ENCODE results near the gene JAK1.

Gene JAK1

DNA sequence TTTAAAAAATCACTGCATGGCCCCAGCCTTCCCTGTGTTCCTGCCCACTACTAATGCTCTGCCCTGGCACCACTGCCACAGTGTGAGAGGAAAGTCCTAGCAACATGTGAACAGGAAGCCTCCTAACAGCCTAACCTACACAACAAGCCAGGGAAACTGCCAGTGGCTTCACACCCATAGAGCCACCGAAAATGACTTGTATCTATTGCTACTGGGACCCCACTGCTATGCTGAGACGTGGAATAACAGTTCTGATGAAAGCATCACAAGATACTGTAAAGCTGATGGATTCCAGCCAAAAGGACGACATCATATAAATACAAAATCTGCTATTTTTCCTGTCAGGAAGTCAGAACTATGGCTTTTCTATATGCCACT is 74.9 kb downstream of the JAK1 start:
- no peak for DNase-seq (ENCODE audit: low read depth)

DNA sequence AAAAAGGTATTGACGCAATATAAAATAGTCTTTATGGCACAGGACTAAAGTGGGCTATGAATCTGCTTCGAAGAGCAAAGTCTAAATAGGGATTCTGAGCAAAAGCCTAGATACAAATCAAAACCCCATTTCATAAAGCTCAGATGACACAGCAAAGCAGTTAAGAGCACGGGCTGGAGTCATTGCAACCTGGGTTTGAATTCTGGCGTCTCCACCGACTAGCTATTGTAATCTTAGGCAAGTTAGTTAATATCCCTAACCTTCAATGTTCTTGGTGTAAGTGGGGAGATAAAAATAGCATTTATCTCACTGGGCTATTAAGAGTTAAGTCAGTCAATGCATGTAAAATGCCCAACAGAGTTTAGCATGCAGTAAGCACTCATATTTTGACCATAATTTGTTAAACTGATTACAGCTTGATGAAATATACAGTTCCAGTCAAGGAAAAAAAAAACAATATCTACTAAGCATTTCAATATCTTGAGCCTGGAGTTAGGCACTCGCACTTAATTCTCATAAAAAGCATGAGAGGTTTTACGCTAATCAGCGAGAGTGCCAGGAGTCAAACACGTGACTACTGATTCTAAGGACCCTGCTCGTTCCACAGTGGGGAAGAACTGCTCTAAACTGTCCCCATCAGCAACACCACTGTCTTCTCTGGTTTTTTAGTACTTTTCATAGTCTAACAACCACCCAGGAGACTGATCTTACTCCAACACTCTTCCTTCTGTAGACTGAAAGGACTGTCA is 75.5 kb downstream of the JAK1 start:
- DNase-seq (ENCODE audit: low read depth), result no peak

DNA sequence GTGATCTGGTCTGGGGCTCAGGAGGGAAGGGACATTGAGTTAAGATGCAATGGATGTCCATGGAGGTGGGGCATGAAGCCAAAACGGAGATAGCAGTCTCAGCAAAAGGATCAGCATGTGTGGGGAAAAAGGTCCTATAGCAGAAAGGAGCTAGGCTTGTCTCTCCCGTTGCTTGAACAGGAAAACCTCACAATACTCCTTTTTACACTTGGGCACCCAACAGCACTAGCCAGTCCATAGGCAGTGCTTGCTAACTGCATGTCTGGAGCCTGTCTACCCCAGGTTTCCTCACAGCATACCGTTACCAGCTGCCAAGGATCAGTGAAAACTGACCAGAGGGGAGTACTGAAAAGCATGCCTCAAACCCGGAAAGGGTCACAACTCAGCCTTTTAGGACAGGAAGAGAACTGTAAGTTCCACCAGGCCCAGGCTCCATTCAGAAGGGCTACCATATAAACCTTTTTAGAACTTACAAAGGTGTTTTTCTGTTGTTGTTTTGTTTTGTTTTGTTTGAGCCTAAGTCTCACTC is 78.6 kb downstream of the JAK1 start:
- DNase-seq (ENCODE audit: low read depth), result no peak

DNA sequence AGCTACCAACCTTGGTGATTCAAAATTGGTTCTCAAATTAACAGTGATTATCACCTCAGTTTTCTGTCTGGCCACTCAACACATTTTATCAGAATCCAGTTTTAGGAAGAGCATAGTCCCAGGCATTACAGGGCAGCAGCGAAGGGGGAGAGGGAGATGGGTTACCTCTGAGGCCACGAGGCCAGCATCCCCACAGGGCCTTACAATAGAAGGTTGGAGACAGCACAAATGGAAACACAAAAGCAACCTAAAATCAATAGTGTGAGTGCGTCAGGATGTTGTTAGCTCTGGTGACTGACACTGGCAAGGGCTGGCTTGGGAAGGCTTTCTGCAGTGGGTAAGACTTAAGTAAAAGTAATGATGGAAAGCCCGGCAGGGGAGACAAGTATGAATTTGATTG is 79.5 kb downstream of the JAK1 start:
- no peak for DNase-seq (ENCODE audit: low read depth)

DNA sequence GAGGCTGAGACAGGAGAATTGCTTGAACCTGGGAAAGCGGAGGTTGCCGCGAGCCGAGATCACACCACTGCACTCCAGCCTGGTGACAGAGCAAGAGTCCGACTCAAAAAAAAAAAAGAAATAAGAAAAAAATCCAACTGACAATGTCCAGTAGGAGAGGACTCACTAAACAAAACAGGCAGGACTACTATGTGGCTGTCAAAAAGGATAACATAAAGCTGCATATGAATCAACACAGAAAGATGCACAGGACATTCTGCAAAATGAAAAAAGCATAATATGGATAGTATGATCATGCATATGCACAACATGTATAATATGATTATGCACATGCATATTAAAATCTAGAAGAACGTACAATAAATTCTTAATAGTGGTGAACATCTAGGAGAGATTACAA is 80.7 kb downstream of the JAK1 start:
- no peak for DNase-seq (ENCODE audit: low read depth)

DNA sequence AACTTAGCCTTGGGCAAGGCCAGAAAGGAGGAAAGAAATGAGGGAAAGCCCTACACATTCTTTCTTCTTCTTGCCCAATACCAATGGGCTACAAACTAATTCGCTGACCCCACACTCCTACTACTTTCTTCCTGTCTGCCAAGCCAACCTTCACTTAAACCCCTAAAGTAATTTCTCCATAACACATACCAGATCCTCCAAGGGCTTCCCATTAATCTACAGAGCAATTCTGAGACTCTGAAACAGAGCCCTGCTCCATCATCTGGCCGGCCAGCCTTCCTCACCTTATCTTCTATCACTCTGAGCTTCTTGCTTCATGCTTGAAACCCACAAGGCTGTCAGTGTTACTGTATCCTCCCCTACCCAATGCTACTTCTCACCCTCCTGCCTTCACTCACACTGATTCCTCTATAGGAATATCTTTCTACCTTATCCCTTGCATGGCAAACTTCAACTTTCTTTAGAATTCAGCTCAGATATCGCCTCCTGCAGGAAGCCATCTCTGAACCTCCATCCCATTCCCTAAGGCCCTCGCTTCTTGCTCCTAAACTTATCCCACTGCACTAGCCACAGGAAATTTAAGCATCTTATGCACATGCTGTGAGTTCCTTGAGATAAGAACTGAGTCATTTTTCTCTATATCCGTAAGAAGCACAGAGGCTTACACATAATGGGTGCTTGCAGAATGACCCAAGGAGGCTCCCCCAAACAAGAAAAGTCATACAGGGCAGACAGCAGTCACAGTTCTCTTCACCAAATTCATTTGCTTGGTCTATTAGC is 81.9 kb downstream of the JAK1 start:
- DNase-seq (ENCODE audit: low read depth), result no peak

DNA sequence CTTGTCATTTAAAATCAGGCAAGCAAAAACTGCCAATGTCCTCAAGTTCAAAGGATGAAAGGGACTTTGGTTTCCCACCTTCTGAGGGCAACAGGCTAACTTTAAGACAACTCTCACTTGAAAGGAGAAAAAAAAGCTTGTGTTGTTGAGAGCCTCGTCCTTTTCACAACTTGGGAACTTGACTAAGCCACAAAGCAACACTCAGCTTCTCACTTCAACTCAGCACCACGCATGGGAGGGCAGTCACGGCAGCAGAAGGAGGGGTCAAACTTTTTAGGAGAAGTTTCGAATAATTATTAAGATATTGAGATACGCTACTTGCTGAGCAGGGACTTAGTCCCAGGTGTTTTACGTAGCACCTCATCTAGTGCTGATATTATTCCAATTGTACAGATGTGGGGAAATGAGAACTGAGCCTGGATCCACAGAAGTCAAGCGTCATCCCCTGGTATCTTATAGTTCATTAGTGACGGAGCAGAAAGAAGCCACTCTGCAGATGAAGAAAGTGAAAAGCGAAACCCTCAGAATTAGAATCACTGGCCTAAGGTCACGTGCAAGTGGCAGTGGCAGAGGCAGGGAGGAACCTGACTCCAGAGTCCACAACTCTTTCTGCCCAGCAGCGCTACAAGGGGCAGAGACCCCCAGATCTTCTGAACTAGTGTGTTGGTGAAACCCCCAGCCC is 83.6 kb downstream of the JAK1 start:
- no peak for DNase-seq (ENCODE audit: low read depth)

DNA sequence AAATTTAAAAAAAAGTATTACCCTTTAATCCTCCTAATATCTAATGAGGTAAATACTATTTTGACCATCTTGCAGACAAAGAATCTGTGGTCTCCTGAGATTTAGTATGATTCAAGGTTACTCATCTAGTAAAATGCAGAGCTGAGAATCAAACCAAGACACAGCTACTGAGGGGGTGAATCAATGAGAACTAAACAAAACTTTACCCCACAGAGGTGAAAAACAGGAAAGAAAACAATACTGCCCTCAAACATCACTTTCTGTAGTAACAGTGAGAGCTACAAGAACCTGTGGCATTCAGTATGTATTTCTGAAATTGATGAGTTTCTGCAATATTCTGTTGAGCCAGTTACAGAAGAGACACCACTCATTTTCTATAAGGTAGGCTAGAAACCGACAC is 85.1 kb downstream of the JAK1 start:
- DNase-seq (ENCODE audit: low read depth), result no peak

DNA sequence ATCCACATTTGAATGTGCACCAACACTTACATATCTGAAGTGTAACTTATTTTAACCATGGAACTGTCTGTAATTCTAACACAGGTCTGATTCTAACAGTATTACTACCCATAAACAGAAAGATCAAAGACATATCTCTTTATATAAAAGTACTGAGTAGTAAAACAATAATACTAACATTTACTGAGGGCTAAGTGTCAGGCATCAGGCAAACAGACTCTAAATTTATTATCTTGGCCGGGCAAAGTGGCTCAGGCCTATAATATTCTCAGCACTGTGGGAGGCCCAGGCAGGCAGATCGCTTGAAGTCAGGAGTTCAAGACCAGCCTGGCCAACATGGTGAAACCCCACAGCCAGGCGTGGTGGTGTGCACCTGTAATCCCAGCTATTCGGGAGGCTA is 85.9 kb downstream of the JAK1 start:
- DNase-seq (ENCODE audit: low read depth), result no peak

DNA sequence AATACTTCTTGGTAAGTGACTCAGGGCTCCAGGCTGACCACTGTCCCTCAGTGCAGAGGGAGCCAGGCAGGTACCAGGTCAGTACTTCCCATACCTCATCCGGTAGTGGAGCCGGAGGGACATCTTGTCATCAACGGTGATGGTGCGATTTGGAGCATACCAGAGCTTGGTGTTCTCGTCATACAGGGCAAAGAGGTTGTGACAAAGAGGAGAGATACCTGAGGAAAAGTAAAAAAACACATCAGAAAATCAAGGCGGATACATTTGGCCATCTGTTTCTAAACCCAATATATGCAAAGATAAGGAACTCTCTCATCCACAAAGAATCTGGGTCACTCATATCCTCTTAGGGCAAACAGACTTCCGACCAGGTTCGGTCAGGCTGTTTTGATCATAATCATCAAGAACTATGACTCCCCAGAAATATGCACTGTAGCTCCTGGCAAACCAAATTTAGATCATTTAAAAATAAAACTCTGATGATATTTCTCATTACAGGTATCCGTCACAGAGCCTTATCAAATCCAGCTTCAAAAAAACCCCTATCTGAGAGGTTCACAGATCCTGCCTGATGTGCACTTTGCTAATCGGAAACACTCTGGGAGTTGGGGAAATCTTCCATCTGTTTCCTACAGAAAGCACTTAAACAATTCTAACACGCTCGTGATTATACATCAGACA is 87.3 kb downstream of the JAK1 start:
- no peak for DNase-seq (ENCODE audit: low read depth)

DNA sequence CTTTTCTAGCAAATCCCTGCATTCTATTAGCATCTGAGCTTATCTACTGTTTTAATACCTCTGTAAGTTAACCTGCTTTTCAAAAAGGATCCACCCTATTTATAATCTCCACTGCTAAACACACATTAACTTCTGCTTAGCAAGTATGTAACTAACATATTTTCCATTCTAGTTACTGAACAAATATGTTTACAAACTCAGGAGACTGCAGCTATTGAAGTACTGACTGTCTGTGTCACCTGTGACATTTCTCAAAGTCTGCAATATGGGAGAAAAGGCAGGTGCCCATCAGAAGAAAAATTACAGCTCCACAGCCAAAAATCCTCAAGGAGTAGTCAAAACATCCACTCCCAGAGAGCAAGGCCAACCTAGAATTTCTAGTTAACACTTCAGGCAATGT is 88.3 kb downstream of the JAK1 start:
- no peak for DNase-seq (ENCODE audit: low read depth)

DNA sequence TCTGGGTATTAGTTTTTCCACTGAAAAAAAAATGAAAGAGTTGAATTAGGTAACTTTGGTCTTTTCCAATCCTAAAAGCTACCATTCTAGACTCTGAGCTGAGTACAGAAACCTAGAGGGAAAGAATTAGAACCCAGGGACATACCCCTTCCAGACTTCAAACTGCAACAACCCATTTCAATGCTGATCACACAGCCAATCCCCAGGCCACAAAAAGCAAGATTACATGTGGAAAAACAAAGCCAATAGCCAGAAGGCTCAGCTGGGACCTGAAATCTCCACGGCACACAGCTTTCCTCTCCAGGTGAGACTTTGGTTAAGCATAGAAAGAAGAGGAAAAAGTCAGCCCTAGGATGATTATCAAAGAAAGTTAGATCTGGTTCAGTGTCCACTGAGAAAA is 88.8 kb downstream of the JAK1 start:
- DNase-seq (ENCODE audit: low read depth), result no peak

DNA sequence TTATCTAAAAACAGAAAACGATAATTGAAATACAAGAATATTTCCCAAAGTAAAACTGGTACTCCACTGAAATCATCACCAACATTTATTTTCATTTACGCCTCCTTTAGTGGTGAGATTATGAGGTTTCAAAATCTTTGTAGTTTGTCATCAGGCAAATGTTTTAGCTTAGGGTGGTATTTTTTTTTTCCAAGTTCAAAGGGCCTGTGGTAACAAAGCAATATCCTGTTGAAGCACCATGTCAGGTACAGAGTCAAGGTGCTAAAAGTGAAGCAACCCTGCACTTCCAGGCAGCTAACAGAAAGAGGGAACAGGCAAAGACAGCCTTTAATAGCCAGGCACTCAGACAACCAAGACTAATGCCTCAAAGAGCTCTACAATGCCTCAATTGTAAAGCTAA is 89.2 kb downstream of the JAK1 start:
- DNase-seq (ENCODE audit: low read depth), result no peak

DNA sequence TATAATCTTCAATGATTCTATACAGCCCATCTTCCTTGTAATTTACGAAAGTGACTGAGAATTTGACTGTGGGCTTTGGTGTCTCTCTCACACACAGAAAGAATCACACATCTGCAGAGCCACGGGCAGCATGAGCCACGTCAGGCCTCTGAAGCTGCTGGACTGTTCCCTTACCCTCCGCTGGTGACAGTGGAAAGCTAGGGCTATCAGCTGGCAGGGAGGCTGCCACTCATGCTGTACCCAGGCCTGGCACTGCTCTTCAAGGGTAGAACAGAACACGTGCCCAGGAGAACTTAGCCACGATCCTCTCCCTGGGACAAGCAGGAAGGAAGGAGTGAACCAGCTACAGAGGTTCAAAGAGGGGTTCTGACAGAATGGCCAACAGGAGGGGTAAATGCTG is 90.7 kb downstream of the JAK1 start:
- DNase-seq (ENCODE audit: low read depth), result no peak

DNA sequence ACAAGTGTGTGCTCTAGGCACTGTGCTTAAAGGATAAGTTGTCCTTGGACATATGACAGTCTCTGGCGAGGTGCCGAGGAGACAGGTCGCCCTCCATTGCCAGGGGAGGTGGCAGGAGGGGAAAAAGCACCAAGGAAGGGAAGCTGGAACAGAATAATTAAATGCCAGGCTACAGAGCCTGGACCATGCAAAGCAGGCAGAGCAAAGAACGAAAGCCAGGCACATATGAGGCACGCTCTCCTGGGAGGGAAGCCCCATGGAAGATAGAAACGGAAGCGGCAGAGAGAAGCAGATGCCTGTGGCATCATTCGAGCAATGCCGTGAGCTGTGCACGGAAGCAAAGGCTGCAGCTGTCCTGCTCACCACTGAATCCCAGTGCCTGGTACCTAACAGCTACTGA is 91.2 kb downstream of the JAK1 start:
- DNase-seq (ENCODE audit: low read depth), result no peak

DNA sequence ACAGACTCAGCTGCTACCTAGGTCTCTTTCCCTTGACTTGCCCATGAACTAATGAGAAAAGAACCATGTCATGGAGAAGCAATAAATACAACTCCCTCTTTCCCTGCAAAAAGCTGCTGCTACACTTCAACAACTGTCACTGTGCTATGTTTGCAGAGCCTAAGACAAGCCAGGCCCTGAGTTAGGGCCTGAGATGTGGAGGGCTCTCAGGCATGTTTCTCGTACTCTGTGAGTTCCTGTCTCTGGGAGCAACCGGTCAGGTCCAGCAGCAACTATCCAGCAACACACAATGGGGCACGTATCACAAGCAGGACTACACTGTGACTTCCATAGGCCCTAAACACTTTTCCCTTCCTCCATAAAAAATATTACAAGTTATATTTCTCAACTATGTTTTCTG is 91.7 kb downstream of the JAK1 start:
- DNase-seq (ENCODE audit: low read depth), result no peak

DNA sequence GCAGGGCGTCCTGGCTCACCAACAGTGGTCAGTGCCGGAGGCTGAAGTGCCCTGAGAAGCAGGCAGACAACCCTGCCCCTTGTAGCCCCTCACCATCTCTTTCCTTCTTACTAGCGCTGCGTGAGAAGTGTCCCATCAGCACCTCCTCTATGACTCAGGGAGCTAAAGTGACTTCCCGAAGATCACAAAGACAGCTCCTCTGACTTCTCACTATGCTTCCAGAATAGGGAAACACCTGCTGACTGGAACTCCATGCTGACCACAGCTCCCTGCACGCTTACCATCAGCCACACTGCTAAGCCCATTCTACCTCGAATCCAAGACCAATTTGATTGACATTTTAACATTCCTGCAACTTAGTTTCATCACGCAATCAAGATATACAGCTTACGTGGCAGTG is 92.8 kb downstream of the JAK1 start:
- no peak for DNase-seq (ENCODE audit: low read depth)

DNA sequence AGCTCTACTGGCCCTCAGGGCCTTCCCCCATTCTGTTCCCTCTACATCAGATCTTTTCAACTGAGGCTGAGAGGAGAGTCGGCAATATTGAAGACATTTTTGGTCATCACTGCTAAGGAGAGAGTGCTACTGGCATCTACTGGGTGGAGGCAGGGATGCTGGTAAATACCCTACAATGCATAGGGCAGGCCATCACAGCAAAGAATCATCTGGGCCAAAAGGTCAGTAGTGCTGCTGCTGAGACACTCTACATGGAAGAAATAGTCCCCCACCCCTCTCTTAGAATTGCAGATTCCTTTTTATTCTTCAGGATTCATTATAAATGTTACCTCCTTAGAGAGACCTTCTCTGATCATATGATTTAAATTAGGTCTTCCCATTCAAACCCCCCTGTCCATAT is 94.3 kb downstream of the JAK1 start:
- no peak for DNase-seq (ENCODE audit: low read depth)

DNA sequence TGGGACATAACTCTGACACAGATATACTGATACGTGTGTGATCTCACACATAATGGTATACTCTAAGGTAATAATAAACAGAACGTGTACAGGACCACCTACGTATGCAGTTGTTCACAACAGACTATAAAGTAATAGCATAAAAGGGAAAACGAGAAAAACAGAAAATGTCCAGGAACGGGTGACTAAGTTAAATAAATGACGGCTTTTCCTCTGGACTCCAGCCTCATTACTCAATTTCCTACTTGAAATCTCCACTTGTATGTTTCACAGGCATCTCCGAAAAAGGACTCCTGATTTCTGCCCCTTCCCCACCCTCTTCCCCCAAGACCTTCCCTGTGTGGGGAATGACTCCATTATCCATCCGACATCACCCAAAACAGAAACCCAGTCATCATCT is 95.1 kb downstream of the JAK1 start:
- no peak for DNase-seq (ENCODE audit: low read depth)

DNA sequence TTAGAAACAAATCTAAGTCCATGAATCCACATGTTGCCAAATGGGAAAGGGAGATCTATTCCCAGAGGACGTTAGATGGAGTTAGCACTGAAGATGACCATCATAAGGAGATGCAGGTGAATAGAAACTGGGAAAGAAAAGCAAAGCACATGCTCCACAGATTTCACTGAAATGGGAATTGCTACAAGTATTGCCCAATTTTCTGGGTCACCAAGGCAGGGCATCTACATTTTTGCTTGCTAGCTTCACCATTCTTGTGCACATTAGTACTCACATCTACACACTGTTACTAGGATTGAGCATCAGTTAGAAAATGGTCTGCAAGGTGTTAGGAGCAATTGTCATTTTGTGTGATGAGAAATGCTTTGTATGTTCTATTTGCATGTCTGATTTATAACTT is 99.1 kb downstream of the JAK1 start:
- no peak for DNase-seq (ENCODE audit: low read depth)

DNA sequence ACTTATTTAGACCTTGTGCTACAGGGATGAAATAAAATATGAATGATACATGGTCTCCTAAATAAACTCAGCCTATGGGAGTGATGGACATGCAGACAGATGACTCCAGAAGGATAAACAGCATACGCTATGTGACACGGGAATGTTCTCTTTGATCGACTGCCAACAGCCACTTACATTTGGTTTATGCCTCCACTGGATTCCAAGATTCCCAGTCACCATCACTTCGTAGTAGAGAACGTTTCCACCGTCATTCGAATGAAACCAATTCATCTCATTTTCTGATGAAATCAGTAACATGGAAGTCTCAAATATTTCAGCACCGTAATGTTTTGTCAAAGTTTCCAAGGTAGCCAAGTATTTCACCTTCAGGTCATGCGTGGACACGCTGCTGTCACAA is 99.7 kb downstream of the JAK1 start:
- DNase-seq (ENCODE audit: low read depth), result no peak

DNA sequence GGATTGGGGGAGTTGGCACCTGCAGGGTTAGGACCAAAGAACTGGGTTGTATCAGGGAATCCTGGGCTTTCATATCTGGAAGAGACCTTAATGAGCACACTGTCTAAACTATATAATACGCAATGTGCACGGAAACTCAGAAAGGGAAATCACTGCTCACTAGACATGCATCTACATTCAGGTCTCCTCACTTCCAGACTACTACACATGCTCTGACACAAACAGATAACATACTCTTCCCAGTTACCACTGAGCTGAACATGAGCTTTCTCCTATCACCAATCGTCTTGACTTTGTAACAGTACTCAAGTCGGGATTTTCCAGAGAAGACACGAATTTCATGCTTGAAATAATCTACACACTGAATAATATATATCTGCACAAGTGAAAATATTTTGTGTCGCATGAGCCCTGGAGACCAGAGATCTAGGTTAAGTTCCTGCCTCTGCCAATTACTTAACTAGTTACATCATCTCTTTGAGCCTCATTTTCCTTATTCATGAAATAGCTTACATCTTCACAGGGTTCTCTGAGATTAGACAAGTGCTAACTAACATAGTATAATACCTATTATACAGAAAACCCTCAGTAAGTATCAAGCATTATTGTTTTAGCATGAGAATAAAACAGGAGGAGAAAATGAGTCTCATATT is 101.1 kb downstream of the JAK1 start:
- DNase-seq (ENCODE audit: low read depth), result no peak

Data from stimulated activated CD8-positive, alpha-beta memory T cell treated with anti-CD3 and anti-CD28 coated beads, Interleukin-12 subunit alpha, Interleukin-12 subunit beta, amount 100 ng/mL, for 4 hours (primary cell).